Measurements from ENCODE around the gene COL8A2.
A peak's percentile ranks its signal among the peaks of the same experiment; 100 is the strongest.

GRCh38 chr1:36150296-36151133 lies 25.5 kb upstream of the COL8A2 start:
- TF ChIP-seq SUZ12 (IDR thresholded peaks at IDR 0.05) (no peak), ARNT (IDR thresholded peaks at IDR 0.05) (no peak), ELF4 (IDR thresholded peaks at IDR 0.05) (no peak), TARDBP (IDR thresholded peaks at IDR 0.05) (no peak), SP1 (IDR thresholded peaks at IDR 0.05) (no peak), NFRKB (IDR thresholded peaks at IDR 0.05) (no peak), FOXA1 (IDR thresholded peaks at IDR 0.05) (no peak), BHLHE40 (IDR thresholded peaks at IDR 0.05; ENCODE audit: borderline replicate concordance) (no peak), FOXK2 (IDR thresholded peaks at IDR 0.05) (no peak), FOXM1 (IDR thresholded peaks at IDR 0.05; ENCODE audit: borderline replicate concordance) (no peak)
- TF ChIP-seq, protein P1, sequence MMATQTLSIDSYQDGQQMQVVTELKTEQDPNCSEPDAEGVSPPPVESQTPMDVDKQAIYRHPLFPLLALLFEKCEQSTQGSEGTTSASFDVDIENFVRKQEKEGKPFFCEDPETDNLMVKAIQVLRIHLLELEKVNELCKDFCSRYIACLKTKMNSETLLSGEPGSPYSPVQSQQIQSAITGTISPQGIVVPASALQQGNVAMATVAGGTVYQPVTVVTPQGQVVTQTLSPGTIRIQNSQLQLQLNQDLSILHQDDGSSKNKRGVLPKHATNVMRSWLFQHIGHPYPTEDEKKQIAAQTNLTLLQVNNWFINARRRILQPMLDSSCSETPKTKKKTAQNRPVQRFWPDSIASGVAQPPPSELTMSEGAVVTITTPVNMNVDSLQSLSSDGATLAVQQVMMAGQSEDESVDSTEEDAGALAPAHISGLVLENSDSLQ (IDR thresholded peaks at IDR 0.05): peak; percentile 87
